Endothelial cell of umbilical vein (primary cell): Measurements from ENCODE around the gene TRIM27. TPM values are rescaled to one million over a fixed set of nuclear protein-coding genes. Genes with fewer than 3 reads are reported as not detected.

Experiments
- BruUV-seq: library from RNA; stranded (reverse); fragments of 400-500 nt; replicated peaks from 2 replicates; lab custom pipeline; 2021; lab: Mats Ljungman, UMichigan
- CTCF ChIA-PET: fragments of 300-600, 350-600 bp; sonication (Branson Sonifier 250); formaldehyde crosslinking; loops from one replicate; lab custom pipeline; 2021; ENCODE audit warnings: antibody characterized with exemption, inconsistent platforms; lab: Charles Lee
- POLR2A ChIA-PET: fragments of 300-600, 350-600 bp; sonication (Branson Sonifier 250); formaldehyde crosslinking; loops from one replicate; lab custom pipeline; 2021; ENCODE audit warnings: antibody characterized with exemption, inconsistent platforms; lab: Charles Lee
- DNase-seq: peaks from one replicate; pipeline ENCODE4 v3.0.0-alpha.2; 2011; ENCODE audit warnings: low read depth, low spot score
- FAIRE-seq: peaks from 2 replicates; lab custom pipeline; 2011; peaks lifted over from hg19 to GRCh38; lab: Jason Lieb, UNC
- H2AFZ ChIP-seq: 2 replicates; pipeline ENCODE4 v1.6.0; 2012; ENCODE audit warnings: low read depth, low read length, control low read depth, inconsistent platforms
- H3K27ac ChIP-seq: 2 replicates; pipeline ENCODE4 v1.5.1; 2011; ENCODE audit warnings: low read depth, mild to moderate bottlenecking, control low read depth, low read length, moderate library complexity; ENCODE audit not compliant: insufficient read depth
- H3K27me3 ChIP-seq, 2 experiments: 2 replicates each; pipeline versions ENCODE4 v1.6.0 to v1.6.1; 2011; ENCODE audit warnings: low read length in 2 of 2, mixed read lengths in 1 of 2; ENCODE audit not compliant: control insufficient read depth in 2 of 2, insufficient read depth in 2 of 2
- H3K36me3 ChIP-seq, 2 experiments: 2 replicates in 1 of 2; 3 replicates in 1 of 2; pipeline ENCODE4 v1.5.1; 2011; ENCODE audit warnings: low read length in 2 of 2, mild to moderate bottlenecking in 1 of 2, moderate library complexity in 1 of 2; ENCODE audit not compliant: control insufficient read depth in 2 of 2, insufficient read depth in 2 of 2; ENCODE audit errors: extremely low read depth in 1 of 2
- H3K4me1 ChIP-seq: 3 replicates; pipeline ENCODE4 v1.5.1; 2011; ENCODE audit warnings: mild to moderate bottlenecking, low read length; ENCODE audit not compliant: control insufficient read depth, insufficient read depth; ENCODE audit errors: extremely low read depth
- H3K4me2 ChIP-seq: 2 replicates; pipeline ENCODE4 v1.6.1; 2011; ENCODE audit warnings: low read length, control low read depth, mixed read lengths; ENCODE audit not compliant: insufficient read depth
- H3K4me3 ChIP-seq, 3 experiments: fragments of 200-600 bp in 1 of 3; sonication (generic), shearing (Covaris generic) in 1 of 3; replicated peaks in 1 of 3; 2 replicates each; pipeline ENCODE4 v1.5.1; 2011 to 2016; ENCODE audit warnings: control low read depth in 3 of 3, low read length in 3 of 3, mild to moderate bottlenecking in 2 of 3, inconsistent platforms in 1 of 3, low read depth in 1 of 3, moderate library complexity in 1 of 3; ENCODE audit not compliant: insufficient read depth in 1 of 3
- H3K79me2 ChIP-seq: 2 replicates; pipeline ENCODE4 v1.6.0; 2012; ENCODE audit warnings: low read length, inconsistent platforms; ENCODE audit not compliant: control insufficient read depth, insufficient read depth
- H3K9ac ChIP-seq: replicated peaks from 2 replicates; pipeline ENCODE3; 2011; ENCODE audit warnings: low read length, control low read depth; ENCODE audit not compliant: insufficient read depth; ENCODE audit errors: extremely low read depth
- H3K9me1 ChIP-seq: replicated peaks from 3 replicates; pipeline ENCODE4 v1.6.0; 2011; ENCODE audit warnings: mild to moderate bottlenecking, low read length; ENCODE audit not compliant: control insufficient read depth, insufficient read depth; ENCODE audit errors: extremely low read depth
- H3K9me3 ChIP-seq: replicated peaks from 2 replicates; pipeline ENCODE4 v1.5.1; 2012; ENCODE audit warnings: low read length, inconsistent platforms; ENCODE audit not compliant: control insufficient read depth, insufficient read depth
- H4K20me1 ChIP-seq: replicated peaks from 2 replicates; pipeline ENCODE3; 2011; ENCODE audit warnings: mild to moderate bottlenecking, low read length; ENCODE audit not compliant: control insufficient read depth, insufficient read depth; ENCODE audit errors: extremely low read depth
- EZH2 ChIP-seq: IDR thresholded peaks from 2 replicates; pipeline ENCODE4 v1.6.1; 2012; ENCODE audit warnings: borderline replicate concordance, low read depth, mild to moderate bottlenecking, moderate library complexity, low read length, inconsistent platforms; ENCODE audit not compliant: severe bottlenecking
- FOS ChIP-seq: IDR thresholded peaks from 2 replicates; pipeline ENCODE4 v1.6.1; 2011; ENCODE audit warnings: mild to moderate bottlenecking, low read length, moderate library complexity, borderline replicate concordance; ENCODE audit not compliant: insufficient read depth
- GATA2 ChIP-seq: IDR thresholded peaks from 2 replicates; pipeline ENCODE4 v1.7.0; 2011; ENCODE audit warnings: low read depth, mild to moderate bottlenecking, moderate library complexity, mixed read lengths, low read length; ENCODE audit not compliant: insufficient read length, insufficient read depth
- JUN ChIP-seq: IDR thresholded peaks from 2 replicates; pipeline ENCODE4 v1.6.1; 2011; ENCODE audit warnings: borderline replicate concordance, low read depth; ENCODE audit not compliant: insufficient read length, insufficient read depth
- MYC ChIP-seq: IDR thresholded peaks from one replicate; pipeline ENCODE4 v1.6.1; 2011; ENCODE audit warnings: mild to moderate bottlenecking, low read depth, low read length
- POLR2A ChIP-seq: IDR thresholded peaks from 2 replicates; pipeline ENCODE4 v1.6.1; 2012; ENCODE audit warnings: low read depth, mild to moderate bottlenecking, control low read depth, low read length
- POLR2AphosphoS5 ChIP-seq: IDR thresholded peaks from 2 replicates; pipeline ENCODE4 v1.6.1; 2012; ENCODE audit warnings: low read depth, mild to moderate bottlenecking, control low read depth, low read length, moderate library complexity; ENCODE audit not compliant: insufficient read depth
- dilution Hi-C: fragments of 300-500 bp; cut with MboI; formaldehyde crosslinking; loops from one replicate; pipeline ENCODE4 v1.15.0; 2019; ENCODE audit warnings: low sequenced_read_pairs; ENCODE audit not compliant: extremely low pct_ligation_motif_present
- intact Hi-C: fragments of 100-400 bp; cut with micrococcal nuclease; formaldehyde crosslinking; loops from one replicate; pipeline ENCODE4 v1.10.0; 2022
- polyA plus RNA-seq, 4 experiments: library from polyadenylated mRNA; depleted of rRNA in 3 of 4; stranded (reverse) in 3 of 4; unstranded in 1 of 4; fragments of >200 nt; gene quantifications; 2 replicates each; pipeline versions ENCODE4 v1.2.1 to v1.2.3, GENCODE V29; 2011 to 2012; ENCODE audit warnings: missing spikeins in 1 of 4
- total RNA-seq: library from RNA; stranded (reverse); gene quantifications from 2 replicates; pipeline ENCODE4 v1.2.3, GENCODE V29; 2021
- TF ChIP-seq, protein P1 (sequence below), 2 donors: IDR thresholded peaks; 1 replicate in 1 of 2; 2 replicates in 1 of 2; pipeline ENCODE4 v1.5.1; 2011; ENCODE audit warnings: low read length in 2 of 2, mild to moderate bottlenecking in 2 of 2, moderate library complexity in 2 of 2, control low read depth in 1 of 2, inconsistent platforms in 1 of 2, low read depth in 1 of 2; ENCODE audit not compliant: insufficient read depth in 1 of 2; ENCODE audit errors: extremely low read depth in 1 of 2

TRIM27 gene
- total and polyA plus RNA-seq, 2 donors (not counting 3 experiments of a cell fraction or from before 2014, with no cell fraction given) = 67.1 to 69.2 TPM

DNA sequence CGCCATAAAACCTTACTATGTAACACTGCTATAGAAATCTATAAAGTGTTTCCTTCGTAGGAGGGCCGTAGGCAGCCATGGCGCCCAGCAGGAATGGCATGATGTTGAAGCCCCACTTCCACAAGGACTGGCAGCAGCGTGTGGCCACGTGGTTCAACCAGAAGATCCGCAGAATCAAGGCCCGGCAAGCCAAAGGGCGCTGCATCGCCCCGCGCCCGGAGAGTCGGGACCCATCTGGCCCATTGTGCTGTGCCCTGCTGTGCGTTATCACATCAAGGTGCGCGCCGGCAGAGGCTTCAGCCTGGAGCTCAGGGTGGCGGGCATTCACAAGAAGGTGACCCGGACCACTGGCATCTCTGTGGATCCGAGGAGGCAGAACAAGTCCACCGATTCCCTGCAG is 62.4 kb downstream of the TRIM27 start:
- Histone ChIP-seq H2AFZ (no peak overlapping the region), H3K4me3 (no peak overlapping the region), H3K4me2 (no peak overlapping the region), H3K36me3 (no peaks in the 10 kb centered on the region), H3K4me1 (peaks cover 12% of the 10 kb centered on the region), H3K27ac (no peak overlapping the region), H3K9me3 (no peaks in the 10 kb centered on the region), H3K27me3 (peaks cover 5 to 8% of the 10 kb centered on the region in 2 experiments), H3K9ac (no peak overlapping the region), H4K20me1 (no peaks in the 10 kb centered on the region), H3K9me1 (no peaks in the 10 kb centered on the region), H3K79me2 (no peaks in the 10 kb centered on the region)
- no peak for DNase-seq
- ChIA-PET POLR2A (no interaction called here), CTCF (no interaction called here)
- dilution Hi-C loops (no loop called here), intact Hi-C loops (no loop called here)
- TF ChIP-seq POLR2A (no peak), POLR2AphosphoS5 (no peak), JUN (no peak), MYC (no peak)
- BruUV-seq = no TSS peak
- FAIRE-seq = no peak

DNA sequence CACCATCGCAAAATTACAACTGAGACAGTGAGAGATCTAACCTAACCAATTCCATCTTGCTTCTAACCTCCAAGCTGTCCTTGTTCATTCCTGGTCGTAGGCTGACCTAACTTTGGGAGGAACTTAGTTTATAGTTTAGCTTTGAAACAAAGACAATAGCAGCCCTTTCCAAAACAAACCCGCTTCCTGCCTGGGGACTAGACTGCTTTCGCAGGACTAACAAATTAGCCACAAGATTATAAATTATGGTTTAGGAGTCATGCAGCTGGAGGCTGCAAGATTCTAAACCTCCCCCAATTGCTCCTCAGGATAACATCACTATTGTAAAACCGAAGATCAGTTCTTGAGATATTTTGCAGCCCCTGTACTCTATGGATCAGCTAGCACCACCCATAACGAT is 63.2 kb downstream of the TRIM27 start:
- peaks cover 12% of the 10 kb centered on the region for H3K4me1 ChIP-seq
- CTCF ChIA-PET = interaction anchor here (1.0 kb wide), 1 partner anchor 11 kb away, joined by 3 read pairs; no protein-coding TSS in a partner anchor
- no peak overlapping the region for H3K4me2 ChIP-seq
- H3K27ac ChIP-seq = no peak overlapping the region
- H3K9me3 ChIP-seq = no peaks in the 10 kb centered on the region
- H3K79me2 ChIP-seq = no peaks in the 10 kb centered on the region
- no peak for FAIRE-seq
- TF ChIP-seq, protein P1, sequence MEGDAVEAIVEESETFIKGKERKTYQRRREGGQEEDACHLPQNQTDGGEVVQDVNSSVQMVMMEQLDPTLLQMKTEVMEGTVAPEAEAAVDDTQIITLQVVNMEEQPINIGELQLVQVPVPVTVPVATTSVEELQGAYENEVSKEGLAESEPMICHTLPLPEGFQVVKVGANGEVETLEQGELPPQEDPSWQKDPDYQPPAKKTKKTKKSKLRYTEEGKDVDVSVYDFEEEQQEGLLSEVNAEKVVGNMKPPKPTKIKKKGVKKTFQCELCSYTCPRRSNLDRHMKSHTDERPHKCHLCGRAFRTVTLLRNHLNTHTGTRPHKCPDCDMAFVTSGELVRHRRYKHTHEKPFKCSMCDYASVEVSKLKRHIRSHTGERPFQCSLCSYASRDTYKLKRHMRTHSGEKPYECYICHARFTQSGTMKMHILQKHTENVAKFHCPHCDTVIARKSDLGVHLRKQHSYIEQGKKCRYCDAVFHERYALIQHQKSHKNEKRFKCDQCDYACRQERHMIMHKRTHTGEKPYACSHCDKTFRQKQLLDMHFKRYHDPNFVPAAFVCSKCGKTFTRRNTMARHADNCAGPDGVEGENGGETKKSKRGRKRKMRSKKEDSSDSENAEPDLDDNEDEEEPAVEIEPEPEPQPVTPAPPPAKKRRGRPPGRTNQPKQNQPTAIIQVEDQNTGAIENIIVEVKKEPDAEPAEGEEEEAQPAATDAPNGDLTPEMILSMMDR (IDR thresholded peaks at IDR 0.05; ENCODE audit: extremely low read depth in 1 of 2, insufficient read depth in 1 of 2, low read depth in 1 of 2, low read length in 2 of 2) = no peak
- TF ChIP-seq JUN (no peak), FOS (no peak), POLR2AphosphoS5 (no peak), MYC (no peak), POLR2A (no peak), EZH2 (no peak), GATA2 (no peak)
- intact Hi-C loops = no loop called here
- BruUV-seq = no TSS peak
- POLR2A ChIA-PET = no interaction called here
- DNase-seq = no peak
- no peak overlapping the region for H3K9ac ChIP-seq
- H3K9me1 ChIP-seq = no peaks in the 10 kb centered on the region
- H4K20me1 ChIP-seq = no peaks in the 10 kb centered on the region
- H3K36me3 ChIP-seq = no peaks in the 10 kb centered on the region
- peaks cover 5 to 8% of the 10 kb centered on the region in 2 experiments for H3K27me3 ChIP-seq
- no peak overlapping the region for H2AFZ ChIP-seq
- dilution Hi-C loops = no loop called here
- H3K4me3 ChIP-seq = no peak overlapping the region
